K562 (cell line): ENCODE data around the gene PPP2R5A. TPM values are rescaled to one million over a fixed set of nuclear protein-coding genes. Genes with fewer than 3 reads are reported as not detected.

Source experiments
- ATAC-seq: fragments of 200-7000 bp; cut with Tn5 transposase; 3 replicates; pipeline ENCODE4 v1.9.1; 2020; ENCODE audit warnings: moderate library complexity
- BruUV-seq: library from RNA; stranded (reverse); fragments of 400-500 nt; replicated peaks from 2 replicates; lab custom pipeline; 2021; lab: Mats Ljungman, UMichigan
- CTCF ChIA-PET: fragments of 300-600 bp; formaldehyde crosslinking; extraction: SDS; loops from one replicate; lab custom pipeline; 2021; ENCODE audit warnings: low intra/inter-chr PET ratio; lab: Yijun Ruan, JAX
- POLR2A ChIA-PET: fragments of 300-600, 350-650 bp; sonication (Branson Sonifier 250); formaldehyde crosslinking; extraction: SDS; loops from one replicate; lab custom pipeline; 2021; ENCODE audit warnings: antibody characterized with exemption, inconsistent platforms; lab: Yijun Ruan, JAX
- DNase-seq, 4 experiments: peaks; one replicate each; pipeline versions ENCODE4 v3.0.0 to v3.0.0-alpha.2; 2011 to 2018; ENCODE audit warnings: low spot score in 3 of 4, mixed read lengths in 3 of 4; ENCODE audit errors: extremely low read depth in 1 of 4
- FAIRE-seq: peaks from 2 replicates; lab custom pipeline; 2011; peaks lifted over from hg19 to GRCh38; lab: Jason Lieb, UNC
- H2AFZ ChIP-seq: 2 replicates; pipeline ENCODE4 v1.6.0; 2011; ENCODE audit warnings: low read depth, low read length, control low read depth, inconsistent platforms
- H3K27ac ChIP-seq: fragments of 200-600 bp; 3 replicates; pipeline ENCODE4 v1.8.0; 2011; ENCODE audit warnings: low read depth, mild to moderate bottlenecking, control low read depth, inconsistent platforms, low read length, moderate library complexity, mixed read lengths; ENCODE audit errors: extremely low read depth
- H3K27me3 ChIP-seq, 2 experiments: fragments of 300-600 bp in 1 of 2; 2 replicates in 1 of 2; 3 replicates in 1 of 2; pipeline versions ENCODE4 v1.6.0 to v1.8.0; 2011; ENCODE audit warnings: inconsistent platforms in 2 of 2, low read length in 2 of 2, mild to moderate bottlenecking in 1 of 2, mixed read lengths in 1 of 2, moderate library complexity in 1 of 2; ENCODE audit not compliant: control insufficient read depth in 2 of 2, insufficient read depth in 2 of 2
- H3K36me3 ChIP-seq: fragments of 300-600 bp; 3 replicates; pipeline ENCODE4 v1.8.0; 2011; ENCODE audit warnings: mild to moderate bottlenecking, low read length, inconsistent platforms; ENCODE audit not compliant: control insufficient read depth, insufficient read depth
- H3K4me1 ChIP-seq, 2 experiments: fragments of 200-600 bp in 1 of 2; replicated peaks in 1 of 2; 2 replicates in 1 of 2; 3 replicates in 1 of 2; pipeline versions ENCODE4 v1.5.1 to v1.8.0; 2011; ENCODE audit warnings: inconsistent platforms in 2 of 2, low read length in 2 of 2, mild to moderate bottlenecking in 1 of 2, mixed read lengths in 1 of 2, moderate library complexity in 1 of 2; ENCODE audit not compliant: control insufficient read depth in 2 of 2, insufficient read depth in 2 of 2
- H3K4me2 ChIP-seq: 2 replicates; pipeline ENCODE4 v1.6.1; 2011; ENCODE audit warnings: low read length, control low read depth, inconsistent platforms, mixed read lengths; ENCODE audit not compliant: insufficient read depth
- H3K4me3 ChIP-seq: fragments of 200-600 bp; sonication (generic), shearing (Covaris generic); 2 replicates; pipeline ENCODE4 v1.5.1; 2016; ENCODE audit warnings: control low read depth, inconsistent platforms
- H3K79me2 ChIP-seq: fragments of 200-600 bp; 3 replicates; pipeline ENCODE4 v1.8.0; 2011; ENCODE audit warnings: low read length, inconsistent platforms; ENCODE audit not compliant: control insufficient read depth, insufficient read depth
- H3K9ac ChIP-seq, 2 experiments: 2 replicates each; pipeline versions ENCODE4 v1.6.0 to v1.6.1; 2011; ENCODE audit warnings: low read depth in 2 of 2, low read length in 2 of 2, control low read depth in 1 of 2, inconsistent platforms in 1 of 2, mild to moderate bottlenecking in 1 of 2, mixed read lengths in 1 of 2; ENCODE audit not compliant: insufficient read depth in 1 of 2
- H3K9me1 ChIP-seq: one replicate; pipeline ENCODE4 v1.6.0; 2011; ENCODE audit warnings: inconsistent platforms, mild to moderate bottlenecking, low read length, moderate library complexity; ENCODE audit not compliant: control insufficient read depth, insufficient read depth
- H3K9me3 ChIP-seq: replicated peaks from 2 replicates; pipeline ENCODE4 v1.5.1; 2011; ENCODE audit warnings: low read depth, low read length, inconsistent platforms; ENCODE audit not compliant: control insufficient read depth, insufficient read depth
- H4K20me1 ChIP-seq: replicated peaks from 2 replicates; pipeline ENCODE4 v1.6.1; 2011; ENCODE audit warnings: low read length, inconsistent platforms, mixed read lengths; ENCODE audit not compliant: control insufficient read depth, insufficient read depth
- CXXC5 ChIP-seq: fragments of 250-450 bp; sonication (Bioruptor Pico); IDR thresholded peaks from 2 replicates; pipeline ENCODE4 v1.8.0; 2022; ENCODE audit warnings: inconsistent platforms, mild to moderate bottlenecking, moderate library complexity
- ELF1 ChIP-seq: fragments of 200-800 bp; sonication (Bioruptor generic); IDR thresholded peaks from 2 replicates; pipeline ENCODE4 v1.6.1; 2016; ENCODE audit warnings: missing genetic modification characterization, missing compliant biosample characterization
- EZH2 ChIP-seq: IDR thresholded peaks from 2 replicates; pipeline ENCODE4 v1.6.1; 2012; ENCODE audit warnings: low read depth, mild to moderate bottlenecking, inconsistent platforms, low read length, borderline replicate concordance
- FOXP1 ChIP-seq: sonication (generic); formaldehyde crosslinking; IDR thresholded peaks from 2 replicates; pipeline ENCODE4 v1.8.0; 2022; ENCODE audit warnings: mild to moderate bottlenecking, missing genetic modification reagents
- PHF20 ChIP-seq: fragments of 450-650 bp; IDR thresholded peaks from 2 replicates; pipeline ENCODE4 v1.6.1; 2018; ENCODE audit not compliant: partially characterized antibody
- THRB ChIP-seq: fragments of 450-650 bp; formaldehyde crosslinking; conservative IDR thresholded peaks from 2 replicates; pipeline ENCODE4 v1.4.0; 2022; ENCODE audit warnings: mild to moderate bottlenecking, missing genetic modification characterization
- ZNF354B ChIP-seq: fragments of 250-450 bp; sonication (Bioruptor Pico); IDR thresholded peaks from 2 replicates; pipeline ENCODE4 v1.4.0; 2020
- ZNF445 ChIP-seq: fragments of 250-450 bp; sonication (Bioruptor Pico); IDR thresholded peaks from 2 replicates; pipeline ENCODE4 v1.4.0; 2020; ENCODE audit warnings: low read depth, mild to moderate bottlenecking, moderate library complexity
- ZNF79 ChIP-seq: fragments of 250-450 bp; sonication (Bioruptor Pico); IDR thresholded peaks from 2 replicates; pipeline ENCODE4 v1.4.0; 2020; ENCODE audit warnings: low read depth, mild to moderate bottlenecking, moderate library complexity
- WGBS: fragments of 100-300 bp; shearing (Covaris generic); methylation state at CpG from one replicate; pipeline ENCODE4 v1.1.6; 2016; ENCODE audit warnings: low coverage, mixed read lengths; ENCODE audit not compliant: insufficient coverage; ENCODE audit errors: missing lambda C conversion rate; 5-methylcytosine and 5-hydroxymethylcytosine counted together
- in situ Hi-C: fragments of 300-500 bp; cut with MboI; formaldehyde crosslinking; loops from 4 replicates; pipeline ENCODE4 v1.15.0; 2018; ENCODE audit warnings: inconsistent platforms, mixed read lengths
- intact Hi-C: fragments of 100-400 bp; cut with micrococcal nuclease; formaldehyde crosslinking; loops from 2 replicates; pipeline ENCODE4 v1.14.2; 2022
- polyA plus RNA-seq, 8 experiments: library from polyadenylated mRNA; depleted of rRNA in 4 of 8; stranded (reverse) in 5 of 8; unstranded in 3 of 8; fragments of >200 nt; fragmentation: Nextera tagmentation in 2 of 8; fragmentation: Illumina TruSeq in 1 of 8; extraction: Ambion mirVana in 2 of 8; extraction: Trizol in 1 of 8; gene quantifications; 2 replicates each; pipeline versions ENCODE4 v1.2.1 to v1.2.3, GENCODE V29; 2011 to 2014; ENCODE audit warnings: inconsistent platforms in 1 of 8, missing spikeins in 1 of 8
- total RNA-seq, 7 experiments: library from RNA; depleted of rRNA in 6 of 7; stranded (reverse); fragments of >200 nt in 6 of 7; fragmentation: Illumina TruSeq in 2 of 7; extraction: Trizol in 2 of 7; gene quantifications; 2 replicates each; pipeline versions ENCODE4 v1.2.1 to v1.2.3, GENCODE V29; 2011 to 2021; ENCODE audit warnings: low replicate concordance in 1 of 7

PPP2R5A gene
- total and polyA plus RNA-seq, 9 of the 15 experiments (the other 6 are each of a cell fraction or from before 2014, with no cell fraction given) = 26.9 to 106 (median 64.3) TPM

GRCh38 chr1:212256369-212256768 is 28.8 kb upstream of the PPP2R5A start (continued):
- TF ChIP-seq THRB (CRISPR knock-in tag) (peak; percentile 68; the same call in 1 of the 2 replicates), PHF20 (no peak), ZNF79 (CRISPR knock-in tag) (0 out of 2 replicates have a peak, but pooled peaks have one; percentile 32), ZNF354B (CRISPR knock-in tag) (no peak), ZNF445 (0 out of 2 replicates have a peak, but pooled peaks have one; percentile 9), ELF1 (tag) (no peak), FOXP1 (CRISPR knock-in tag) (no peak)

GRCh38 chr1:212257157-212257556 is 28.1 kb upstream of the PPP2R5A start:
- intact Hi-C loops = no loop called here
- H3K9me1 ChIP-seq = no peaks in the 10 kb centered on the region

More at GRCh38 chr1:212257157-212257556, 28.1 kb upstream of the PPP2R5A start:
- DNase-seq = no peak
- Histone ChIP-seq H3K9me3 (no peaks in the 10 kb centered on the region), H3K9ac (no peak overlapping the region), H4K20me1 (no peaks in the 10 kb centered on the region), H3K27ac (no peak overlapping the region), H3K79me2 (no peaks in the 10 kb centered on the region), H3K27me3 (no peaks in the 10 kb centered on the region), H3K4me3 (no peak overlapping the region), H3K4me1 (peaks cover 9 to 29% of the 10 kb centered on the region in 2 experiments), H3K4me2 (no peak overlapping the region), H2AFZ (no peak overlapping the region), H3K36me3 (no peaks in the 10 kb centered on the region)
- in situ Hi-C loops = no loop called here
- no peak for FAIRE-seq
- CTCF ChIA-PET = no interaction called here
- no peak for ATAC-seq
- no TSS peak for BruUV-seq
- TF ChIP-seq EZH2 = no peak
- TF ChIP-seq CXXC5 = no peak
- POLR2A ChIA-PET = interaction anchor here (0.7 to 3.1 kb wide), 4 partner anchors 15 to 146 kb away, joined by 3 to 16 read pairs (median 4); no protein-coding TSS in a partner anchor
- WGBS = 50% methylated on average over 4 of the region's 4 CpGs
